ENCODE measurements around the gene SLC26A1. TPM values are rescaled to one million over a fixed set of nuclear protein-coding genes. Genes with fewer than 3 reads are reported as not detected.
A peak's percentile ranks its signal among the peaks of the same experiment; 100 is the strongest.

SLC26A1 gene
- total and polyA plus RNA-seq, 2 of the 13 experiments (the other 11 are each of a cell fraction or from before 2014, with no cell fraction given), result 5.4 to 22.9 TPM

DNA sequence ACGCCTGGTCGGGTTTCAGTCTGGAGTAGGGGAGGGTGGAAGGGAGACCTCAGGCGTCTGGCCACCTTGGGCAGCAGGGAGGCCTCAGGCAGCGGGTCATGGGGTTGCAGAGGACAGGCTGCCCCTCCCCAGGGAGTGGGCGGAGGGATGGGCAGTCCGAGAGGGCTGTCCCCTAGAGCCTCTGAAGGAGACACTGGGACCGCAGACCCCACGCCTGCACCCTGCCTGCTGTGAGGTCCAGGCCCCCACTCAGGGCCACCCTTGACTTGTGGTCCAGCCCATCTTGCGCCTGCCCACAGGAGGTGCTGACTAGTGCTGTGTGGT is 34.7 kb upstream of the SLC26A1 start (continued):
- TF ChIP-seq CHD4 (IDR thresholded peaks at IDR 0.05; ENCODE audit: borderline replicate concordance, low read length) (no peak), ZNF883 (CRISPR knock-in tag; IDR thresholded peaks at IDR 0.05; ENCODE audit: not compliant biosample characterization) (no peak), HDAC1 (CRISPR knock-in tag; IDR thresholded peaks at IDR 0.05) (no peak), MED1 (CRISPR knock-in tag; IDR thresholded peaks at IDR 0.05) (no peak), SP4 (CRISPR knock-in tag; IDR thresholded peaks at IDR 0.05) (0 out of 2 replicates have a peak, but pooled peaks have one; percentile 32), TEAD3 (CRISPR knock-in tag; optimal IDR thresholded peaks at IDR 0.05; ENCODE audit: borderline replicate concordance) (no peak), CCDC6 (CRISPR knock-in tag; IDR thresholded peaks at IDR 0.05) (0 out of 2 replicates have a peak, but pooled peaks have one; percentile 35)
- TF ChIP-seq, protein P1, sequence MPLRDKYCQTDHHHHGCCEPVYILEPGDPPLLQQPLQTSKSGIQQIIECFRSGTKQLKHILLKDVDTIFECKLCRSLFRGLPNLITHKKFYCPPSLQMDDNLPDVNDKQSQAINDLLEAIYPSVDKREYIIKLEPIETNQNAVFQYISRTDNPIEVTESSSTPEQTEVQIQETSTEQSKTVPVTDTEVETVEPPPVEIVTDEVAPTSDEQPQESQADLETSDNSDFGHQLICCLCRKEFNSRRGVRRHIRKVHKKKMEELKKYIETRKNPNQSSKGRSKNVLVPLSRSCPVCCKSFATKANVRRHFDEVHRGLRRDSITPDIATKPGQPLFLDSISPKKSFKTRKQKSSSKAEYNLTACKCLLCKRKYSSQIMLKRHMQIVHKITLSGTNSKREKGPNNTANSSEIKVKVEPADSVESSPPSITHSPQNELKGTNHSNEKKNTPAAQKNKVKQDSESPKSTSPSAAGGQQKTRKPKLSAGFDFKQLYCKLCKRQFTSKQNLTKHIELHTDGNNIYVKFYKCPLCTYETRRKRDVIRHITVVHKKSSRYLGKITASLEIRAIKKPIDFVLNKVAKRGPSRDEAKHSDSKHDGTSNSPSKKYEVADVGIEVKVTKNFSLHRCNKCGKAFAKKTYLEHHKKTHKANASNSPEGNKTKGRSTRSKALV (CRISPR knock-in tag; IDR thresholded peaks at IDR 0.05), result no peak
- TF ChIP-seq, protein P2, sequence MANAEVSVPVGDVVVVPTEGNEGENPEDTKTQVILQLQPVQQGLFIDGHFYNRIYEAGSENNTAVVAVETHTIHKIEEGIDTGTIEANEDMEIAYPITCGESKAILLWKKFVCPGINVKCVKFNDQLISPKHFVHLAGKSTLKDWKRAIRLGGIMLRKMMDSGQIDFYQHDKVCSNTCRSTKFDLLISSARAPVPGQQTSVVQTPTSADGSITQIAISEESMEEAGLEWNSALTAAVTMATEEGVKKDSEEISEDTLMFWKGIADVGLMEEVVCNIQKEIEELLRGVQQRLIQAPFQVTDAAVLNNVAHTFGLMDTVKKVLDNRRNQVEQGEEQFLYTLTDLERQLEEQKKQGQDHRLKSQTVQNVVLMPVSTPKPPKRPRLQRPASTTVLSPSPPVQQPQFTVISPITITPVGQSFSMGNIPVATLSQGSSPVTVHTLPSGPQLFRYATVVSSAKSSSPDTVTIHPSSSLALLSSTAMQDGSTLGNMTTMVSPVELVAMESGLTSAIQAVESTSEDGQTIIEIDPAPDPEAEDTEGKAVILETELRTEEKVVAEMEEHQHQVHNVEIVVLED (CRISPR knock-in tag; IDR thresholded peaks at IDR 0.05; ENCODE audit: borderline replicate concordance), result no peak

DNA sequence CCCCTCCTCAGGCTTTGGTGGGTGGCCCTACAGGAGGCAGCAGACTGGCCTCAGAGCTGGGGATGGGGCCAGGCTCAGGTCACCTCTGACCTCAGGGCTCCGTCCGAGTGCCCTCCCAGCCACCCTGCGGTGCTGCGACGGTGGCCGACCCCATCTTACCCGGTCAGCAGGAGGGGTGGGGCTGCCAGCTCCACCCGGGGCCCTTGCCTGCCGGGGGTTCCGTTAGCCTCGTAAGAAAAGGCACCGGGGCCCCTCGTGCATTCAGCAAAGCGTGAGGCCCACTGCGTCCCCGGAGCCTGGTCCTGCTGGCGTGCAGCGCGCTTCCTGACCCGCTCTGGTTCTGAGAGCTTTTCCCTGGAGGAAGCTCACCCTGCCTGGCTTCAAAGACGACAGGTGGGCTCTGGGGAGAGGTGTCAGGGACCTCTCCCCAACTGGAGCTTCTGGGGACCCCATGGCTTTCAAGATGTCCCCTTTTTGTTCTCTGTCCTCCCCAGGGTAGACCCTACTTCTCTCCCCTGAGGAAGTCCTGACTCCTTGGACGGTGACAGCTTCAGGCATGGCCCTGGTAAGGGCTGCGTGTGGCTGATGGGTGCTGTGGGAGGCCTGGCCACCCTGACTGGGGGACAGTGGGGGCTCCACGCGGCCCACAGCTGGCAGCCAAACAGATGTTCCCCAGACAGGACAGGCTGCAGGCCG is 34.2 kb upstream of the SLC26A1 start:
- ATAC-seq (no peak), FAIRE-seq (no peak), DNase-seq (ENCODE audit: low spot score) (no peak)
- Histone ChIP-seq H3K9me3 (ENCODE audit: low read length) (no peaks in the 10 kb centered on the region), H3K27me3 (ENCODE audit: control insufficient read depth in 1 of 2, insufficient read depth in 2 of 2, low read length in 2 of 2) (peaks cover 20 to 41% of the 10 kb centered on the region in 2 experiments), H4K20me1 (ENCODE audit: insufficient read depth, low read length) (no peaks in the 10 kb centered on the region; the same call in 1 of the 2 replicates), H3K4me2 (ENCODE audit: low read depth, low read length) (no peak overlapping the region), H3K4me3 (replicated peaks in 1 of 3; ENCODE audit: insufficient read depth in 1 of 3, low read depth in 2 of 3, low read length in 3 of 3) (no peak overlapping the region), H3K36me3 (replicated peaks in 1 of 2; ENCODE audit: control insufficient read depth in 1 of 2, insufficient read depth in 2 of 2, low read length in 2 of 2) (peaks cover 6 to 12% of the 10 kb centered on the region in 2 experiments; a peak in 3 of 5 replicates), H3K27ac (ENCODE audit: extremely low read length, insufficient read depth, low read length) (no peak overlapping the region), H3K79me2 (ENCODE audit: insufficient read depth, low read length) (no peaks in the 10 kb centered on the region), H3K9ac (ENCODE audit: insufficient read depth, low read depth, low read length) (no peak overlapping the region), H2AFZ (ENCODE audit: low read length) (no peak overlapping the region), H3K4me1 (ENCODE audit: insufficient read depth, low read length) (peaks cover 31% of the 10 kb centered on the region)
- intact Hi-C loops (cut with micrococcal nuclease; ENCODE audit: unreplicated experiment) (no loop called here), in situ Hi-C loops (cut with HindIII; ENCODE audit: extremely low pct_ligation_motif_present, low pct_unique_long_range_greater_than_20kb) (no loop called here)
- ChIA-PET CTCF (ENCODE audit: low intra/inter-chr PET ratio, low total read pairs) (no interaction called here), POLR2A (no interaction called here)
- WGBS (ENCODE audit: low lambda C conversion rate), result 39% methylated on average over 7 of the region's 26 CpGs
- no TSS peak for BruUV-seq (replicated peaks)
- TF ChIP-seq MTF1 (CRISPR knock-in tag; IDR thresholded peaks at IDR 0.05), result no peak
- TF ChIP-seq ZFP36L1 (CRISPR knock-in tag; IDR thresholded peaks at IDR 0.05), result no peak
- TF ChIP-seq PHF21A (CRISPR knock-in tag; IDR thresholded peaks at IDR 0.05), result no peak
- TF ChIP-seq, protein P3, sequence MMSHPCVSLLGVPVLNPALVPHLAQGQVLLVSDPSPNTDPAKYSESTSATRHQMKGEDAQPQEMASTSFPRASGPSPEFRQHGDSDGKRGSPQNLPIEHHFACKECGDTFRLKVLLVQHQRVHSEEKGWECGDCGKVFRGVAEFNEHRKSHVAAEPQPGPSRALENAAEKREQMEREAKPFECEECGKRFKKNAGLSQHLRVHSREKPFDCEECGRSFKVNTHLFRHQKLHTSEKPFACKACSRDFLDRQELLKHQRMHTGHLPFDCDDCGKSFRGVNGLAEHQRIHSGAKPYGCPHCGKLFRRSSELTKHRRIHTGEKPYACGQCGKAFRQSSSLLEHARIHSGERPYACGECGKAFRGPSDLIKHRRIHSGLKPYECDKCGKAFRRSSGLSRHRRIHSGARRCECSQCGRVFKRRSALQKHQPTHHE (CRISPR knock-in tag; IDR thresholded peaks at IDR 0.05; ENCODE audit: borderline replicate concordance), result no peak
- no peak for TF ChIP-seq ZNF263 (CRISPR knock-in tag; IDR thresholded peaks at IDR 0.05)
- TF ChIP-seq HNRNPK (IDR thresholded peaks at IDR 0.05; ENCODE audit: low read depth, low read length, poor library complexity, severe bottlenecking), result no peak
- TF ChIP-seq RBFOX2 (IDR thresholded peaks at IDR 0.05; ENCODE audit: low read depth, low read length), result peak; percentile 44; the same call in 1 of the 2 replicates
- no peak for TF ChIP-seq MIXL1 (CRISPR knock-in tag; IDR thresholded peaks at IDR 0.05)
- TF ChIP-seq ZNF136 (CRISPR knock-in tag; IDR thresholded peaks at IDR 0.05; ENCODE audit: low read depth), result no peak

Data from HepG2 (cell line).